ENCODE results near the gene SDK1.

GRCh38 chr7:3951316-3952055, 650.4 kb downstream of the SDK1 start:
- no peak for TF ChIP-seq CTCF (IDR thresholded peaks at IDR 0.05; ENCODE audit: low read depth, low read length)
- no peak for TF ChIP-seq MAX (IDR thresholded peaks at IDR 0.05; ENCODE audit: low read depth, low read length)
- no peak for TF ChIP-seq POLR2A (IDR thresholded peaks at IDR 0.05; ENCODE audit: extremely low read depth, insufficient read length)
- no peak for TF ChIP-seq MYC (IDR thresholded peaks at IDR 0.05; ENCODE audit: low read depth, low read length)

Data from NB4 (cell line).